PC-9 (cell line): ENCODE data around the gene STUM. TPM values are rescaled to one million over a fixed set of nuclear protein-coding genes. Genes with fewer than 3 reads are reported as not detected.

ENCODE experiments used
- BruUV-seq: library from RNA; stranded (reverse); fragments of 400-500 nt; replicated peaks from 2 replicates; lab custom pipeline; 2021; lab: Mats Ljungman, UMichigan
- CTCF ChIA-PET: fragments of 300-600 bp; sonication (Branson Sonifier 250); formaldehyde crosslinking; loops from one replicate; lab custom pipeline; 2022; ENCODE audit warnings: antibody characterized with exemption; lab: Charles Lee
- POLR2A ChIA-PET: fragments of 300-600 bp; sonication (Branson Sonifier 250); formaldehyde crosslinking; loops from one replicate; lab custom pipeline; 2022; ENCODE audit warnings: antibody characterized with exemption; ENCODE audit not compliant: unreplicated experiment; lab: Charles Lee
- DNase-seq, 2 experiments: peaks; one replicate each; pipeline versions ENCODE4 v3.0.0 to v3.0.0-alpha.2; 2015 to 2022; ENCODE audit warnings: mixed read lengths in 1 of 2
- H2AFZ ChIP-seq: fragments of 200-600 bp; sonication (generic); 2 replicates; pipeline ENCODE4 v1.8.1; 2017; ENCODE audit warnings: antibody characterized with exemption
- H3F3A ChIP-seq: fragments of 200-600 bp; sonication (generic); 2 replicates; pipeline ENCODE4 v1.8.1; 2017; ENCODE audit warnings: antibody characterized with exemption, mild to moderate bottlenecking, low read depth; ENCODE audit not compliant: insufficient read depth
- H3K27ac ChIP-seq: fragments of 200-600 bp; sonication (generic); 2 replicates; pipeline ENCODE4 v1.6.1; 2016; ENCODE audit warnings: mixed run types
- H3K27me3 ChIP-seq: fragments of 200-600 bp; sonication (generic); 2 replicates; pipeline ENCODE4 v1.6.1; 2016; ENCODE audit warnings: low read depth, mixed run types; ENCODE audit not compliant: insufficient read depth
- H3K36me3 ChIP-seq: fragments of 200-600 bp; sonication (generic); 2 replicates; pipeline ENCODE4 v1.6.1; 2016; ENCODE audit warnings: low read depth, mixed run types
- H3K4me1 ChIP-seq: fragments of 200-600 bp; sonication (generic); replicated peaks from 2 replicates; pipeline ENCODE4 v1.6.1; 2016; ENCODE audit warnings: mixed run types; ENCODE audit not compliant: insufficient read depth
- H3K4me2 ChIP-seq: fragments of 200-600 bp; sonication (generic); 2 replicates; pipeline ENCODE4 v1.6.1; 2017; ENCODE audit warnings: mixed run types
- H3K4me3 ChIP-seq: fragments of 200-600 bp; sonication (generic); 2 replicates; pipeline ENCODE4 v1.6.1; 2016; ENCODE audit warnings: mixed run types
- H3K79me2 ChIP-seq: fragments of 200-600 bp; sonication (generic); 2 replicates; pipeline ENCODE4 v1.6.1; 2017; ENCODE audit warnings: low read depth, mixed run types
- H3K9me2 ChIP-seq: fragments of 200-600 bp; sonication (generic); 2 replicates; pipeline ENCODE4 v1.8.1; 2017; ENCODE audit warnings: mild to moderate bottlenecking; ENCODE audit not compliant: insufficient read depth
- H3K9me3 ChIP-seq: fragments of 200-600 bp; sonication (generic); 2 replicates; pipeline ENCODE4 v1.8.1; 2016; ENCODE audit warnings: low read depth; ENCODE audit not compliant: insufficient read depth
- H4K20me1 ChIP-seq: fragments of 200-600 bp; sonication (generic); 2 replicates; pipeline ENCODE4 v1.8.1; 2017; ENCODE audit not compliant: insufficient read depth
- EZH2 ChIP-seq: fragments of 200-600 bp; sonication (generic); IDR thresholded peaks from 2 replicates; pipeline ENCODE4 v1.8.0; 2017; ENCODE audit warnings: antibody characterized with exemption, low read depth
- intact Hi-C: fragments of 100-400 bp; cut with micrococcal nuclease; formaldehyde crosslinking; loops from one replicate; pipeline ENCODE4 v1.10.0; 2022; ENCODE audit not compliant: unreplicated experiment
- total RNA-seq: library from RNA; stranded (reverse); gene quantifications from 2 replicates; pipeline ENCODE4 v1.2.3, GENCODE V29; 2021
- TF ChIP-seq, protein P1 (sequence below): fragments of 200-600 bp; sonication (generic); conservative IDR thresholded peaks from 2 replicates; pipeline ENCODE4 v1.6.1; 2017; ENCODE audit warnings: mixed run types, antibody characterized with exemption, mild to moderate bottlenecking, moderate library complexity

Gene STUM
- total RNA-seq, 1 experiment from 2014 or later, result not detected

GRCh38 chr1:226639631-226640061, 91.1 kb downstream of the STUM start:
- TF ChIP-seq EZH2, result no peak
- TF ChIP-seq, protein P1, sequence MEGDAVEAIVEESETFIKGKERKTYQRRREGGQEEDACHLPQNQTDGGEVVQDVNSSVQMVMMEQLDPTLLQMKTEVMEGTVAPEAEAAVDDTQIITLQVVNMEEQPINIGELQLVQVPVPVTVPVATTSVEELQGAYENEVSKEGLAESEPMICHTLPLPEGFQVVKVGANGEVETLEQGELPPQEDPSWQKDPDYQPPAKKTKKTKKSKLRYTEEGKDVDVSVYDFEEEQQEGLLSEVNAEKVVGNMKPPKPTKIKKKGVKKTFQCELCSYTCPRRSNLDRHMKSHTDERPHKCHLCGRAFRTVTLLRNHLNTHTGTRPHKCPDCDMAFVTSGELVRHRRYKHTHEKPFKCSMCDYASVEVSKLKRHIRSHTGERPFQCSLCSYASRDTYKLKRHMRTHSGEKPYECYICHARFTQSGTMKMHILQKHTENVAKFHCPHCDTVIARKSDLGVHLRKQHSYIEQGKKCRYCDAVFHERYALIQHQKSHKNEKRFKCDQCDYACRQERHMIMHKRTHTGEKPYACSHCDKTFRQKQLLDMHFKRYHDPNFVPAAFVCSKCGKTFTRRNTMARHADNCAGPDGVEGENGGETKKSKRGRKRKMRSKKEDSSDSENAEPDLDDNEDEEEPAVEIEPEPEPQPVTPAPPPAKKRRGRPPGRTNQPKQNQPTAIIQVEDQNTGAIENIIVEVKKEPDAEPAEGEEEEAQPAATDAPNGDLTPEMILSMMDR, result no peak
- Histone ChIP-seq H3K9me2 (no peaks in the 10 kb centered on the region), H2AFZ (no peak overlapping the region), H3F3A (peaks cover 9% of the 10 kb centered on the region; the same call in 1 of the 2 replicates), H3K9me3 (no peaks in the 10 kb centered on the region), H3K4me3 (no peak overlapping the region), H3K79me2 (no peaks in the 10 kb centered on the region), H3K4me1 (peaks cover 39% of the 10 kb centered on the region), H3K27ac (no peak overlapping the region), H3K4me2 (no peak overlapping the region), H3K36me3 (no peaks in the 10 kb centered on the region), H4K20me1 (no peaks in the 10 kb centered on the region), H3K27me3 (no peaks in the 10 kb centered on the region)
- BruUV-seq, result no TSS peak
- CTCF ChIA-PET, result no interaction called here
- intact Hi-C loops, result no loop called here
- no peak for DNase-seq
- POLR2A ChIA-PET, result no interaction called here

- DNase-seq, result no peak
- no peaks in the 10 kb centered on the region for H3K36me3 ChIP-seq
- no peaks in the 10 kb centered on the region for H4K20me1 ChIP-seq
- H3K4me3 ChIP-seq, result no peak overlapping the region
- no peak for TF ChIP-seq EZH2
- TF ChIP-seq, protein P1, result no peak
- POLR2A ChIA-PET, result interaction anchor here (0.6 kb wide), 1 partner anchor 63 kb away, joined by 4 read pairs; no protein-coding TSS in a partner anchor
- no TSS peak for BruUV-seq
- no peaks in the 10 kb centered on the region for H3K79me2 ChIP-seq
- no peak overlapping the region for H3K27ac ChIP-seq
- H3K9me2 ChIP-seq, result no peaks in the 10 kb centered on the region
- H3K9me3 ChIP-seq, result no peaks in the 10 kb centered on the region
- peaks cover 39% of the 10 kb centered on the region for H3K4me1 ChIP-seq
- CTCF ChIA-PET, result no interaction called here
- intact Hi-C loops, result no loop called here
- H3K27me3 ChIP-seq, result no peaks in the 10 kb centered on the region
- peaks cover 18% of the 10 kb centered on the region; the same call in 1 of the 2 replicates for H3F3A ChIP-seq
- H2AFZ ChIP-seq, result no peak overlapping the region
- no peak overlapping the region for H3K4me2 ChIP-seq
Measured at GRCh38 chr1:226640321-226641136, 92.0 kb downstream of the STUM start.

DNA sequence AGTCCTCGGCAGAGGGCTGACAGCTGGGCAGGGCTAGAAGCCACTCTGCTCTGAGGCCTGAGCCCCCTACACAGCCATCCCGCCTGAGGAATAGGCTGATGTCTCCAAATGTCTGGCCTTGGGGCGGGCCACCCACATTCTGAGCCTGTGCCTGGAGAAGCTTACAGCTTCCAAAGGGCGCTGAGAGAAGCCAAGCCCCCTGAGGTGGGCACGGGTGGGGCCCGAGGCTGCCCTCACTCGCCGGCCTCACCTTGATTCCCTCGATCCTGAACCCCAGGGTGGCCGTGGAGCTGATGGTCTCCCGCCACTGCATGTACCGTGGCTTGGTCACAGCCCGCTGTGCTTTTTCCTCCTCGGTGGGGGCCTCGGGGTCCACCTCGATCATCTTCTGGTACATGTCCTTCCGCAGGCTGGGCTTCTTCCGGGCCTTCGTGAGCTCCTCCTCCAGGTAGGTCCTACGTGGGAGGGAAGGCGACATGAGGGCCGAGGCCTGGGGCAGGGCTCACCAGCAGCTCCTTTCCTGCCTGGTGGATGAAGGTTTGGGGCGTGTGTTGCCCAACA, 93.2 kb downstream of the STUM start:
- no peaks in the 10 kb centered on the region for H3K9me2 ChIP-seq
- CTCF ChIA-PET, result no interaction called here
- TF ChIP-seq EZH2, result no peak
- TF ChIP-seq, protein P1, result no peak

More for the DNA sequence above, 93.2 kb downstream of the STUM start:
- H3K4me1 ChIP-seq, result peaks cover 44% of the 10 kb centered on the region
- no peak overlapping the region for H3K27ac ChIP-seq
- H4K20me1 ChIP-seq, result no peaks in the 10 kb centered on the region
- intact Hi-C loops, result no loop called here
- H2AFZ ChIP-seq, result no peak overlapping the region
- no peak overlapping the region for H3K4me3 ChIP-seq
- no peaks in the 10 kb centered on the region for H3K79me2 ChIP-seq
- no peaks in the 10 kb centered on the region for H3K36me3 ChIP-seq
- H3F3A ChIP-seq, result peaks cover 27% of the 10 kb centered on the region; the same call in 1 of the 2 replicates
- no peak for DNase-seq
- H3K27me3 ChIP-seq, result no peaks in the 10 kb centered on the region
- H3K9me3 ChIP-seq, result no peaks in the 10 kb centered on the region
- H3K4me2 ChIP-seq, result no peak overlapping the region
- POLR2A ChIA-PET, result no interaction called here
- BruUV-seq, result no TSS peak
